ENCODE results near the gene BTBD6. TPM values are rescaled to one million over a fixed set of nuclear protein-coding genes. Genes with fewer than 3 reads are reported as not detected.

Gene BTBD6
- 10 to 100 TPM; 44.2 to 45.7 TPM for total RNA-seq

GRCh38 chr14:105248368-105249181, at the start of gene BTBD6:
Gene BTBD6, plus strand, starts transcription at chr14:105248533. Its CDS starts 179 bp downstream, at chr14:105248712.
- H3K36me3 Mint-ChIP-seq (ENCODE audit: low read depth): peaks cover 32% of the 10 kb centered on the region
- H3K27ac Mint-ChIP-seq: peak within 1 kb of the TSS; percentile 65
- peak; percentile 91 for DNase-seq
- ChIA-PET CTCF (interaction anchor here (0.6 to 1.3 kb wide), 8 partner anchors 10 to 245 kb away, joined by 3 to 8 read pairs (median 3); partner anchors contain the start of gene BRF1), POLR2A (interaction anchor here (0.7 to 2.6 kb wide), 14 partner anchors 11 to 614 kb away, joined by 3 to 23 read pairs (median 4); partner anchors contain the start of genes BRF1, CDCA4 and PACS2)
- H3K27me3 Mint-ChIP-seq: no peaks in the 10 kb centered on the region
- peaks cover 34% of the 10 kb centered on the region for H3K4me1 Mint-ChIP-seq
- H3K4me3 Mint-ChIP-seq: peak within 1 kb of the TSS; percentile 73
- no peaks in the 10 kb centered on the region for H3K9me3 Mint-ChIP-seq

- H3K9me3 Mint-ChIP-seq: no peaks in the 10 kb centered on the region
- H3K4me1 Mint-ChIP-seq: peaks cover 29% of the 10 kb centered on the region
- DNase-seq: no peak
- POLR2A ChIA-PET: interaction anchor here (1.1 kb wide), 1 partner anchor 95 kb away, joined by 3 read pairs; no protein-coding TSS in a partner anchor
- CTCF ChIA-PET: no interaction called here
- H3K4me3 Mint-ChIP-seq: no peak overlapping the region
- H3K27ac Mint-ChIP-seq: no peak overlapping the region
- peaks cover 31% of the 10 kb centered on the region for H3K27me3 Mint-ChIP-seq
- H3K36me3 Mint-ChIP-seq (ENCODE audit: low read depth): no peaks in the 10 kb centered on the region
These were observed 49.7 kb upstream of the BTBD6 start for GRCh38 chr14:105198588-105198987.

DNA sequence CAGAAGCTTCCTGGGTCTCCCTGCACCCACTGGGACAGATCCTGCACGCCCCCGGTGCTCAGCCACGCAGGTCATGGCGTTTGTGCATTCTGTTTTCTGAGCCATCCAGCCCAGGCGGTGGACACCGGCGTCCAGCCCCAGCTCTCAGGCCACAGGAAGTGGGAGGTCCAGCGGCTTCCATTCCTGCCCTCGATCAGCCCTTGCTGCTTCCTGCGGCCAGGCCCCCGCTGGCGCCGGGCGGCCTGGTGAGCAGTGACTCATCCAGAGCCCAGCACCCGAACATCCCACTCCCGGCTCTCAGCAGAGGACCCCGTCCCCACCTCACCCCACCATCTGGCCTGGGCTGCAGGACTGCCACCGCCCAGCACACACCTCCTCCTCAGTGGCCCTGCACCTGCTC, 49.2 kb upstream of the BTBD6 start:
- Mint-ChIP-seq H3K27me3 (peaks cover 31% of the 10 kb centered on the region), H3K27ac (no peak overlapping the region), H3K9me3 (no peaks in the 10 kb centered on the region), H3K36me3 (ENCODE audit: low read depth) (no peaks in the 10 kb centered on the region), H3K4me1 (peaks cover 24% of the 10 kb centered on the region), H3K4me3 (no peak overlapping the region)
- CTCF ChIA-PET: no interaction called here
- DNase-seq: no peak
- POLR2A ChIA-PET: interaction anchor here (1.3 kb wide), 1 partner anchor 104 kb away, joined by 3 read pairs; no protein-coding TSS in a partner anchor

GRCh38 chr14:105200074-105200473, 48.3 kb upstream of the BTBD6 start:
- Mint-ChIP-seq H3K9me3 (no peaks in the 10 kb centered on the region), H3K4me3 (no peak overlapping the region), H3K36me3 (ENCODE audit: low read depth) (no peaks in the 10 kb centered on the region), H3K27me3 (peaks cover 23% of the 10 kb centered on the region), H3K27ac (no peak overlapping the region), H3K4me1 (peaks cover 17% of the 10 kb centered on the region)
- DNase-seq: no peak
- ChIA-PET CTCF (interaction anchor here (0.8 kb wide), 1 partner anchor 152 kb away, joined by 4 read pairs; no protein-coding TSS in a partner anchor), POLR2A (interaction anchor here (1.3 kb wide), 1 partner anchor 105 kb away, joined by 3 read pairs; no protein-coding TSS in a partner anchor)

- POLR2A ChIA-PET: no interaction called here
These were observed 47.7 kb upstream of the BTBD6 start for GRCh38 chr14:105200641-105201040.

DNA sequence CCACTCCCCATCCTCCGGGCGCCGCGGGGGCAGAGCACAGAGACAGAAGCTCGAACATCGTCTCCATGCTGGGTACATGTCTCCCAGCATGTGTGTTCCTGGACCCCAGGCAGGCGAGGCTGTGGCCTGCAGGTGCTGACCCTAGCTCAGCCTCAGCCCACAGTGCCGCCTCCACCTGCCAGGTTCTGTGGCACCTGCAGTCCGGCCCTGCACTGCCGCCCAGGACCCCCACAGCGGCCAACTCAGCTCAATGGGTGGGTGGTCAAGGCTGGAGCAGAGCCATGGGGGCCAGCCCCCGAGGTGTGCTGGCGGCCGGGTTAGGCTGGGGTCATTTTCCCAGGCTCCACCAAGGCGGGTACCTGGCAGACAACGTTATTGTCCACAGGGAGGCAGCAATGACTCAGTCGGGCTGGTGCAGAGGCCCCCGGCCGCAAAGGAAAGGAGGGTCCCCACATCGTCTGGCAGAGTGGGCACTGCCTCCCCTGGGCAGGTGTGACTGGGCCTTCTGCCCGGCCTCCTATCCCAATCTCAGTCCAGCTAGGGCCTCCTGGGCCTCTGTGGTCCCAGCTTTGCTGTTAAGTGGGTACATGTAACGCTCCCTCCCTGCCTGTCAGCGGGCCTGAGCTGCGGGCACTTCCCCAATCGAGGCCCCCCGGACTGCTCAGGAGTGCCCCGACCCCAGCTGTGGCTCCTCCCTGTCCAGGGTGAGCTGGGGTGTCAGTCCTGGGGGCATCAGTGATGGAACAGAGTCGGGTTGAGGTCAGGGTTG, 47.0 kb upstream of the BTBD6 start:
- no peak for DNase-seq
- H3K4me1 Mint-ChIP-seq: peaks cover 12% of the 10 kb centered on the region
- peaks cover 17% of the 10 kb centered on the region for H3K27me3 Mint-ChIP-seq
- H3K4me3 Mint-ChIP-seq: no peak overlapping the region
- ChIA-PET POLR2A (no interaction called here), CTCF (interaction anchor here (1.1 to 2.0 kb wide), 3 partner anchors 11 to 151 kb away, joined by 3 to 8 read pairs (median 3); no protein-coding TSS in a partner anchor)
- H3K36me3 Mint-ChIP-seq (ENCODE audit: low read depth): no peaks in the 10 kb centered on the region
- H3K9me3 Mint-ChIP-seq: no peaks in the 10 kb centered on the region
- no peak overlapping the region for H3K27ac Mint-ChIP-seq

More at GRCh38 chr14:105200641-105201040, 47.7 kb upstream of the BTBD6 start:
- peaks cover 14% of the 10 kb centered on the region for H3K4me1 Mint-ChIP-seq
- H3K36me3 Mint-ChIP-seq (ENCODE audit: low read depth): no peaks in the 10 kb centered on the region
- CTCF ChIA-PET: interaction anchor here (2.0 kb wide), 1 partner anchor 151 kb away, joined by 8 read pairs; no protein-coding TSS in a partner anchor
- no peak overlapping the region for H3K4me3 Mint-ChIP-seq
- no peaks in the 10 kb centered on the region for H3K9me3 Mint-ChIP-seq
- DNase-seq: no peak
- H3K27me3 Mint-ChIP-seq: peaks cover 20% of the 10 kb centered on the region
- no peak overlapping the region for H3K27ac Mint-ChIP-seq

DNA sequence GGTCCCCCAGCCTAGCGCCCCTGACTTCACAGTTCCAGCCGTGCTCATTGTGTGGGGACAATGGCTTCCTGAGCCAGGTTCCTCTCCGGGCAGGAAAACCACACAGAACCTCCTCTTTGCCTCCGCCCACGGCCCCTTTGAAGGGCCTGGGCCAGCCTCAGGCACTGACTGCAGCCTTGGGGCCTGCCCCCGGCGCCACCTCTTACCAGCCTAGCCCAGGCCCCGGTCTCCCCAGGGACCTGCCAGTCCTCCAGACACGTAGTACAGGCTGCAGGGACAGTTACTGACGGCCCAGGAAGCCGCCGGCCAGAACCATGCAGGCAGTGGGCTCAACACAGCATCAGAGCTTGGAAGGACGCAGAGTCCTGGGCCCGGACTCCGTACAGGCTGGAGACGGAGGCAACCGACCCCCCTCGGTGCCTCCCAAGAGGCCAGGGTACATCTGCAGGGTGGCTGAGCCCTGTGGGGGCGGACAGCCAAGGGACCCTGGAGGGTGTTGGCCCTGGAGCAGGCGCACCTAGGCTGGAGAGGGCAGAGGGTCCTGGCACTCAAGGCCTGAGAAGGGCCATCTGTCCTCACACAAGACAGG, 46.3 kb upstream of the BTBD6 start:
- peak; percentile 38 for DNase-seq
- Mint-ChIP-seq H3K27me3 (peaks cover 17% of the 10 kb centered on the region), H3K36me3 (ENCODE audit: low read depth) (no peaks in the 10 kb centered on the region), H3K27ac (no peak overlapping the region), H3K4me3 (no peak overlapping the region), H3K9me3 (no peaks in the 10 kb centered on the region), H3K4me1 (peaks cover 12% of the 10 kb centered on the region)
- POLR2A ChIA-PET: no interaction called here
- CTCF ChIA-PET: interaction anchor here (1.1 to 2.0 kb wide), 3 partner anchors 12 to 150 kb away, joined by 3 to 8 read pairs (median 3); no protein-coding TSS in a partner anchor

- Mint-ChIP-seq H3K9me3 (no peaks in the 10 kb centered on the region), H3K27me3 (peaks cover 11% of the 10 kb centered on the region), H3K4me3 (no peak overlapping the region), H3K27ac (no peak overlapping the region), H3K4me1 (peaks cover 12% of the 10 kb centered on the region), H3K36me3 (ENCODE audit: low read depth) (no peaks in the 10 kb centered on the region)
- peak; percentile 67 for DNase-seq
- CTCF ChIA-PET: interaction anchor here (1.0 to 1.1 kb wide), 2 partner anchors 116 to 149 kb away, joined by 3 to 4 read pairs; no protein-coding TSS in a partner anchor
- POLR2A ChIA-PET: no interaction called here
These were observed 45.2 kb upstream of the BTBD6 start for GRCh38 chr14:105203057-105203531.

GRCh38 chr14:105203701-105204100, 44.6 kb upstream of the BTBD6 start:
- peaks cover 6% of the 10 kb centered on the region for H3K27me3 Mint-ChIP-seq
- ChIA-PET POLR2A (interaction anchor here (1.4 kb wide), 1 partner anchor 8 kb away, joined by 3 read pairs; no protein-coding TSS in a partner anchor), CTCF (interaction anchor here (1.0 to 1.1 kb wide), 2 partner anchors 115 to 148 kb away, joined by 3 to 4 read pairs; no protein-coding TSS in a partner anchor)
- H3K27ac Mint-ChIP-seq: no peak overlapping the region
- H3K9me3 Mint-ChIP-seq: no peaks in the 10 kb centered on the region
- no peaks in the 10 kb centered on the region for H3K36me3 Mint-ChIP-seq (ENCODE audit: low read depth)
- no peak overlapping the region for H3K4me3 Mint-ChIP-seq
- peaks cover 12% of the 10 kb centered on the region for H3K4me1 Mint-ChIP-seq
- DNase-seq: no peak

GRCh38 chr14:105204206-105204930, 44.0 kb upstream of the BTBD6 start:
- CTCF ChIA-PET: interaction anchor here (1.1 kb wide), 1 partner anchor 148 kb away, joined by 5 read pairs; no protein-coding TSS in a partner anchor
- Mint-ChIP-seq H3K4me3 (no peak overlapping the region), H3K9me3 (no peaks in the 10 kb centered on the region), H3K27ac (no peak overlapping the region), H3K4me1 (peaks cover 9% of the 10 kb centered on the region), H3K27me3 (peaks cover 4% of the 10 kb centered on the region), H3K36me3 (ENCODE audit: low read depth) (no peaks in the 10 kb centered on the region)
- POLR2A ChIA-PET: interaction anchor here (1.4 kb wide), 1 partner anchor 8 kb away, joined by 3 read pairs; no protein-coding TSS in a partner anchor
- DNase-seq: no peak

- H3K27me3 Mint-ChIP-seq: no peaks in the 10 kb centered on the region
- H3K4me1 Mint-ChIP-seq: peaks cover 7% of the 10 kb centered on the region
- H3K9me3 Mint-ChIP-seq: no peaks in the 10 kb centered on the region
- H3K36me3 Mint-ChIP-seq (ENCODE audit: low read depth): no peaks in the 10 kb centered on the region
- CTCF ChIA-PET: interaction anchor here (1.1 kb wide), 1 partner anchor 147 kb away, joined by 5 read pairs; no protein-coding TSS in a partner anchor
- POLR2A ChIA-PET: interaction anchor here (1.4 kb wide), 1 partner anchor 9 kb away, joined by 3 read pairs; no protein-coding TSS in a partner anchor
- DNase-seq: no peak
- no peak overlapping the region for H3K27ac Mint-ChIP-seq
- H3K4me3 Mint-ChIP-seq: no peak overlapping the region
These were observed 43.2 kb upstream of the BTBD6 start for GRCh38 chr14:105204931-105205672.

Data from activated CD4-positive, alpha-beta memory T cell treated with anti-CD3 and anti-CD28 coated beads, Interleukin-2, amount 10 ng/mL, durations not matched to agents 7 days and 5 days (primary cell).